HG02763 (cell line): ENCODE measurements around the gene TPRA1.

Experiments
- ATAC-seq: cut with Tn5 transposase; IDR thresholded peaks from one replicate; pipeline ENCODE4 v1.9.1; 2021; ENCODE audit warnings: mild to moderate bottlenecking, moderate library complexity; ENCODE audit not compliant: unreplicated experiment

The TPRA1 gene

GRCh38 chr3:127590593-127591465 lies at the start of gene TPRA1:
TPRA1 (minus strand) TSS chr3:127590733; CDS start chr3:127580146, 10,587 bp downstream.
- ATAC-seq: peak; percentile 75

- no peak for ATAC-seq
These were observed 49.5 kb upstream of the TPRA1 start for GRCh38 chr3:127640042-127640355.

- no peak for ATAC-seq
These were observed 48.9 kb upstream of the TPRA1 start for GRCh38 chr3:127639173-127640041.

GRCh38 chr3:127637971-127638370 lies 47.4 kb upstream of the TPRA1 start:
- no peak for ATAC-seq

GRCh38 chr3:127637546-127637945 lies 47.0 kb upstream of the TPRA1 start:
- no peak for ATAC-seq

- no peak for ATAC-seq
These were observed 44.1 kb upstream of the TPRA1 start for GRCh38 chr3:127634653-127635052.

GRCh38 chr3:127632035-127632820 lies 41.7 kb upstream of the TPRA1 start:
- ATAC-seq: no peak

GRCh38 chr3:127630811-127631714 lies 40.5 kb upstream of the TPRA1 start:
- no peak for ATAC-seq

- no peak for ATAC-seq
These were observed 39.2 kb upstream of the TPRA1 start for GRCh38 chr3:127629467-127630403.

GRCh38 chr3:127628788-127629466 lies 38.4 kb upstream of the TPRA1 start, which contains the start of gene PODXL2:
PODXL2 (plus strand) TSS chr3:127629185; CDS start chr3:127629220, 35 bp downstream.
- no peak for ATAC-seq

- no peak for ATAC-seq
These were observed 37.9 kb upstream of the TPRA1 start for GRCh38 chr3:127628426-127628787.

- no peak for ATAC-seq
These were observed 35.3 kb upstream of the TPRA1 start for GRCh38 chr3:127625821-127626220.

- ATAC-seq: no peak
These were observed 33.5 kb upstream of the TPRA1 start for GRCh38 chr3:127624063-127624462.

- ATAC-seq: no peak
These were observed 32.4 kb upstream of the TPRA1 start for GRCh38 chr3:127622772-127623576.

- ATAC-seq: no peak
These were observed 31.5 kb upstream of the TPRA1 start for GRCh38 chr3:127622031-127622430.

- ATAC-seq: no peak
These were observed 30.3 kb upstream of the TPRA1 start for GRCh38 chr3:127620637-127621375.

- no peak for ATAC-seq
These were observed 28.4 kb upstream of the TPRA1 start for GRCh38 chr3:127618891-127619290.
